B cell (primary cell): ENCODE measurements around the gene ZSWIM4. TPM values are rescaled to one million over a fixed set of nuclear protein-coding genes. Genes with fewer than 3 reads are reported as not detected.

Experiments
- ATAC-seq: fragments of 200-7000 bp; cut with Tn5 transposase; one replicate; pipeline ENCODE4 v1.10.0; 2021; ENCODE audit warnings: low read depth, mild to moderate bottlenecking, moderate number of reproducible peaks, moderate library complexity
- CTCF ChIA-PET: fragments of 350-600 bp; sonication (Branson Sonifier 250); formaldehyde crosslinking; loops from one replicate; lab custom pipeline; 2021; ENCODE audit warnings: antibody characterized with exemption, inconsistent platforms; lab: Charles Lee
- POLR2A ChIA-PET: fragments of 350-600 bp; sonication (Branson Sonifier 250); formaldehyde crosslinking; loops from one replicate; lab custom pipeline; 2021; ENCODE audit warnings: antibody characterized with exemption; lab: Charles Lee
- DNase-seq: peaks from one replicate; pipeline ENCODE4 v3.0.0; 2013
- H2AFZ ChIP-seq: 2 replicates; pipeline ENCODE4 v1.6.1; 2012; ENCODE audit warnings: mild to moderate bottlenecking, low read depth, low read length; ENCODE audit not compliant: insufficient read depth, poor library complexity, severe bottlenecking
- H3K27ac ChIP-seq, 2 donors: 1 replicate in 1 of 2; 2 replicates in 1 of 2; pipeline ENCODE4 v1.5.1; 2012 to 2013; ENCODE audit warnings: low read length in 2 of 2, mild to moderate bottlenecking in 2 of 2, moderate library complexity in 1 of 2
- H3K27me3 ChIP-seq, 4 experiments: fragments of 200-600 bp in 1 of 4; sonication (generic) in 1 of 4; replicated peaks in 1 of 4; 1 replicate in 2 of 4; 2 replicates in 2 of 4; pipeline versions ENCODE4 v1.6.1 to v1.7.0; 2013 to 2016; ENCODE audit warnings: low read length in 3 of 4, mild to moderate bottlenecking in 2 of 4, mixed read lengths in 1 of 4, moderate library complexity in 1 of 4; ENCODE audit not compliant: insufficient read depth in 4 of 4, control insufficient read depth in 3 of 4; ENCODE audit errors: control extremely low read depth in 1 of 4
- H3K36me3 ChIP-seq, 2 experiments: replicated peaks in 1 of 2; 1 replicate in 1 of 2; 2 replicates in 1 of 2; pipeline versions ENCODE4 v1.6.1 to v1.7.1; 2013; ENCODE audit warnings: low read length in 1 of 2; ENCODE audit not compliant: insufficient read depth in 2 of 2, control insufficient read depth in 1 of 2; ENCODE audit errors: control extremely low read depth in 1 of 2, extremely low read depth in 1 of 2
- H3K4me1 ChIP-seq, 2 donors: fragments of 200-600 bp in 1 of 2; sonication (generic) in 1 of 2; 1 replicate in 1 of 2; 2 replicates in 1 of 2; pipeline versions ENCODE4 v1.5.1 to v1.6.1; 2013 to 2017; ENCODE audit warnings: low read length in 2 of 2; ENCODE audit not compliant: control insufficient read depth in 2 of 2, insufficient read depth in 2 of 2
- H3K4me2 ChIP-seq: replicated peaks from 2 replicates; pipeline ENCODE3; 2012; ENCODE audit warnings: mild to moderate bottlenecking, low read depth, low read length; ENCODE audit not compliant: poor library complexity, severe bottlenecking
- H3K4me3 ChIP-seq, 5 experiments: fragments of 200-600 bp in 1 of 5; sonication (generic) in 1 of 5; 1 replicate in 3 of 5; 2 replicates in 2 of 5; pipeline versions ENCODE4 v1.5.1 to v1.7.0; 2011 to 2016; ENCODE audit warnings: low read length in 4 of 5, mild to moderate bottlenecking in 4 of 5, low read depth in 2 of 5, control low read depth in 1 of 5, moderate library complexity in 1 of 5; ENCODE audit not compliant: insufficient read depth in 1 of 5; ENCODE audit errors: control extremely low read depth in 1 of 5, extremely low read depth in 1 of 5
- H3K79me2 ChIP-seq: fragments of 200-600 bp; sonication (generic); one replicate; pipeline ENCODE4 v1.6.0; 2016; ENCODE audit warnings: low read length; ENCODE audit not compliant: control insufficient read depth, insufficient read depth
- H3K9ac ChIP-seq: fragments of 200-600 bp; sonication (generic); 2 replicates; pipeline ENCODE4 v1.6.1; 2017; ENCODE audit warnings: mild to moderate bottlenecking, low read length, moderate library complexity
- H3K9me3 ChIP-seq, 3 donors: one replicate each; pipeline versions ENCODE4 v1.6.1 to v1.7.1; 2013; ENCODE audit warnings: low read length in 2 of 3; ENCODE audit not compliant: control insufficient read depth in 2 of 3, insufficient read depth in 1 of 3; ENCODE audit errors: control extremely low read depth in 1 of 3
- H4K20me1 ChIP-seq: 2 replicates; pipeline ENCODE4 v1.6.0; 2012; ENCODE audit warnings: mild to moderate bottlenecking, low read length; ENCODE audit not compliant: insufficient read depth, control insufficient read depth, poor library complexity, severe bottlenecking
- H3K27ac Mint-ChIP-seq: one replicate; pipeline ENCODE4 v1.8.0; 2021; ENCODE audit warnings: mixed read lengths
- H3K27me3 Mint-ChIP-seq: one replicate; pipeline ENCODE4 v1.8.0; 2021; ENCODE audit warnings: mixed read lengths
- H3K4me1 Mint-ChIP-seq: one replicate; pipeline ENCODE4 v1.8.0; 2021; ENCODE audit warnings: mixed read lengths
- H3K4me3 Mint-ChIP-seq: one replicate; pipeline ENCODE4 v1.8.0; 2021; ENCODE audit warnings: mixed read lengths
- H3K9me3 Mint-ChIP-seq: one replicate; pipeline ENCODE4 v1.8.0; 2022; ENCODE audit warnings: mixed read lengths; ENCODE audit not compliant: insufficient read depth
- CTCF ChIP-seq: fragments of 200-600 bp; IDR thresholded peaks from one replicate; pipeline ENCODE4 v1.8.0; 2022; ENCODE audit warnings: antibody characterized with exemption, mild to moderate bottlenecking
- EZH2 ChIP-seq: IDR thresholded peaks from 2 replicates; pipeline ENCODE4 v1.6.1; 2012; ENCODE audit warnings: borderline replicate concordance, low read depth, mild to moderate bottlenecking, moderate library complexity, low read length; ENCODE audit not compliant: insufficient read depth, poor library complexity, severe bottlenecking
- WGBS: methylation state at CpG from one replicate; pipeline ENCODE4 v1.1.5; 2013; ENCODE audit warnings: missing lambda C conversion rate; ENCODE audit not compliant: insufficient coverage; 5-methylcytosine and 5-hydroxymethylcytosine counted together
- intact Hi-C: fragments of 100-400 bp; cut with micrococcal nuclease; formaldehyde crosslinking; loops from one replicate; pipeline ENCODE4 v1.10.0; 2022
- polyA plus RNA-seq: library from polyadenylated mRNA; depleted of rRNA; stranded (reverse); fragments of >200 nt; gene quantifications from 2 replicates; pipeline ENCODE4 v1.2.3, GENCODE V29; 2012
- total RNA-seq, 2 donors: library from RNA; stranded (reverse); fragments of 120-200 nt in 1 of 2; gene quantifications; 1 replicate in 1 of 2; 2 replicates in 1 of 2; pipeline versions ENCODE4 v1.2.3 to v1.2.4, GENCODE V29; 2013 to 2022

The ZSWIM4 gene
- total and polyA plus RNA-seq, 2 donors (not counting 1 experiment from before 2014, with no cell fraction given), result 2.6 to 10.6 TPM

DNA sequence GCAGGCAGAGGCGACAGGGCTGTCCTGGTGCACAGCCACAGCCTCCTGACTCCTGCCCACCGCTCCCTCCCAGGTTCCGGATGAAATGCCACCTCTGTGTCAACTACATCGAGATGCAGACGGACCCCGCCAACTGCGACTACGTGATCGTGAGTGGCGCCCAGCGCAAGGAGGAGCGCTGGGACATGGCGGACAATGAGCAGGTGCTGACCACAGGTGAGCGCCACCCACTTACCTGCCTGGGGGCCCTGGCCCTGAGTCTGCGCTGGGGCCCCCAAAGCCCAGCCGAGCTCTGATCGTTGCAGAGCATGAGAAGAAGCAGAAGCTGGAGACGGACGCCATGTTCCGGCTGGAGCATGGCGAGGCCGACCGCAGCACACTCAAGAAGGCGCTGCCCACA lies 36.4 kb upstream of the ZSWIM4 start:
- peaks cover 3 to 51% of the 10 kb centered on the region in 2 experiments for H3K36me3 ChIP-seq
- WGBS, result 97% methylated on average over 24 of the region's 24 CpGs
- Mint-ChIP-seq H3K9me3 (no peaks in the 10 kb centered on the region), H3K4me1 (peaks cover 5% of the 10 kb centered on the region), H3K27me3 (no peaks in the 10 kb centered on the region), H3K27ac (no peak overlapping the region), H3K4me3 (no peak overlapping the region)
- H3K79me2 ChIP-seq, result no peaks in the 10 kb centered on the region
- no peak for ATAC-seq
- intact Hi-C loops, result no loop called here
- H3K27me3 ChIP-seq, result no peaks in the 10 kb centered on the region
- no peak overlapping the region for H3K9ac ChIP-seq
- TF ChIP-seq CTCF, result no peak
- TF ChIP-seq EZH2, result no peak
- no peaks in the 10 kb centered on the region for H3K9me3 ChIP-seq
- no peak overlapping the region for H3K4me3 ChIP-seq
- no peak overlapping the region for H3K4me2 ChIP-seq
- peaks cover under 1 to 1% of the 10 kb centered on the region in 2 donors for H3K4me1 ChIP-seq
- POLR2A ChIA-PET, result no interaction called here
- H4K20me1 ChIP-seq, result no peaks in the 10 kb centered on the region
- H2AFZ ChIP-seq, result no peak overlapping the region
- H3K27ac ChIP-seq, result no peak overlapping the region
- DNase-seq, result no peak
- CTCF ChIA-PET, result no interaction called here

- ChIA-PET POLR2A (interaction anchor here (0.6 to 0.7 kb wide), 3 partner anchors 35 to 365 kb away, joined by 3 read pairs; no protein-coding TSS in a partner anchor), CTCF (interaction anchor here (0.9 kb wide), 1 partner anchor 101 kb away, joined by 4 read pairs; no protein-coding TSS in a partner anchor)
- H2AFZ ChIP-seq, result no peak overlapping the region
- 100% methylated on average over 6 of the region's 8 CpGs for WGBS
- Mint-ChIP-seq H3K27me3 (no peaks in the 10 kb centered on the region), H3K4me1 (peaks cover 17% of the 10 kb centered on the region), H3K27ac (no peak overlapping the region), H3K4me3 (no peak overlapping the region), H3K9me3 (no peaks in the 10 kb centered on the region)
- no peak overlapping the region for H3K4me2 ChIP-seq
- DNase-seq (no peak), ATAC-seq (no peak)
- H3K4me1 ChIP-seq, result peaks cover 11 to 19% of the 10 kb centered on the region in 2 donors
- no peaks in the 10 kb centered on the region for H3K9me3 ChIP-seq
- H3K27me3 ChIP-seq, result peaks cover 0 to 6% (median 0%) of the 10 kb centered on the region in 4 experiments
- peaks cover 0 to 34% of the 10 kb centered on the region in 2 experiments for H3K36me3 ChIP-seq
- peaks cover 9% of the 10 kb centered on the region for H3K79me2 ChIP-seq
- no peak overlapping the region for H3K9ac ChIP-seq
- H3K27ac ChIP-seq, result no peak overlapping the region
- TF ChIP-seq EZH2 (no peak), CTCF (no peak)
- H4K20me1 ChIP-seq, result no peaks in the 10 kb centered on the region
- intact Hi-C loops, result no loop called here
- H3K4me3 ChIP-seq, result no peak overlapping the region
Measured at GRCh38 chr19:13761423-13761822, 33.8 kb upstream of the ZSWIM4 start.
